ENCODE measurements around the gene SYT8.
"Not testable (repeated sequence)": the region's sequence is repeated elsewhere in the genome, so short reads cannot be mapped to it uniquely, and the experiment has no call there.

SYT8 gene

DNA sequence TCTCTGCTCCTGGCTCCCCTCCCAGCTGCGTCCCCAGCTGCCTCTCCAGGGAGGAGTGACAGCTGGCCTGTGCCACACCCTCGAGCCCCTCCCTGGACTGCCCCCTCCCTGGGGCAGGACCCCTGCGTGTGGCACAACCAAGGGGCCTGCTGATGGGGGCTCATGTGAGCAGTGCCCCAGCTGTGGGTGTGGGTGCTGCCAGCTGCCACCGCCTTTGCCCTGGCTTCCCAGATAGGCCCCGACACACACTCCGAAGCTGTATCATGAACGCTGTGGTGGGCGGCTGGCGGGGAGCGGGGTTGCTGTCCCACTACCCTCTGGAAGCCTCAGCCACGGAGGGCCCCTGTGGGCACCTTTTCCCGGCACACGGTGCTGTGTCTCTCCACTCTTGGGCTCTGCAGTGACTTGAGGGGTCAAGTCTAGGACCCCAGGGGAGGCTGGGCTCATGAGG lies 41.1 kb downstream of the SYT8 start:
- DNase-seq, result not testable (repeated sequence)

DNA sequence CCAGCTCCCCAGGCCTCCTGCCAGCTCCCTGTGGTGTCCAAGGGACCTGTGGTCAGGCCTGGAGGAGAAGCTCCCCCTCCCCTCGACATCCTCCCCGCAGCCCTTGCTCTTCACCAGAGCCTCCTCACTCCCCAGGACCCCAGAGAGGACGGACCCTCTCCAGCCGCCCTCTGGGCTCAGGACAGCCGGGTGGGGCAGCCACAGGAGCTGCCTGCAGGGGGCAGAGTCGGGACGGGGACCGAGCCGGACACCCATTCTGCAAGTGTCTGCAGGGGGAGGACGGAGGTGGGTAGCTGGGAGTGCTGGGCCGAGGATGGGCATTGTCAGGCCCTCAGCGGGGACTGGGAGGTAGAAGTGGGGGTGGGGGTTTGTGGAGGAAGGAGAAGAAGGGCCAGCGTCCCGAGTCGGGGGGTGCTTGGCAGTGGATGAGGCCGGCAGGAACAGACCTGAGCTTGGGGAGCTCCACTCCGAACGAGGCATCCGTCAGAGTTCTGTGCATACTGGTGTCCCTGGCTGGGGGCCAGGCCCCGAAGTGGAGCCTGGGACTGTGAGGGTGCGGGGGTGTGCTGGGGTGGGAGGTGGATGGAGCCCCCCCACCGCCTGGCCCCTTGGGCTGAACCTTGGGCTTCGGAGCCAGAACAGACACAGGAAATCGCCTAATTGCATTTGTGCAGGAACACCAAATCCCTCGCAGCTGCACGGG lies 41.7 kb downstream of the SYT8 start:
- no peak for DNase-seq

DNA sequence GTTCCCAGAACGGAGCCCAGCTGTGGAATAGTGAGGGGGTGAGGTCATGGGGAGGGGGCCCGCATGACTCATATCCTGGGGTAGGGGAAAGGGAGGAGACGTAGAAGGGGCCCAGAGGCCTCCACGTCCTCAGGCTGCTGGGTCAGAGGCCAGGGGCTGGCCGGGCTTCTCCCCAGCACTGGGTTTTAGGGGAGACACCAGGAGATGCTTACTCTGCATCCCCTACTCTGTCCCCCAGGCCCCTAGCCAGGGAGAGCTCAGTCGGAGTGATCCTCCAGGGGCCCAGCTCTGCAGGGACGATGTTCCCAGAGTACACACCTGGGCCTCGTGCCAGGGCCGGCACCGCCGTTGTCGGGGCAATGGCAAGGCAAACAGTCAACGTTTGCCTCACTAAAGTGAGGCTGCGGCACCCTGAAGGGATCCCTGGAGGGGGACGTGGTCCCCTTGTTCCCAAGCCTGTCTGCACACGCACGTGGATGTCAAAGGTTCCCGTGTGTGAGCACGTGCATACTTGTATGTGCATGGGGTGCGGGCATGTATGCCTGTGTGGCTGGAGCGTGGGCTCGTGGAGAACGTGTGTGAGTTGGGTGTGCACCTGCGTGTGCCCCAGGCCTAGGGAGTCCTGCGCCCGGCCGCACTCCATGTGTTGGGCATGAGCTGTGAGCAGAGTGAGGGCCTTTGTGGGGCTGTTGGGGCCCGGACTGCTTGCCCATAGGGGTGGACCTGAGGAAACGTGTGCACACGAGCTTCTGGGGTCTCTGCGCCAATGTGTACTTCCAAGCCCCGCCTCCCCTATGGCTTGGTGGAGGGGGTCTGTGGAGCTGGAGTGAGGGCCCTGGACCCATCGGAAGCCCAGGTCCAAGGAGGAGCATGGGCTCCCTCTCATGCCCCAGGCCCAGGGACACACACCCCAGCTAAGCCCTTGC lies 42.7 kb downstream of the SYT8 start:
- no peak for DNase-seq

DNA sequence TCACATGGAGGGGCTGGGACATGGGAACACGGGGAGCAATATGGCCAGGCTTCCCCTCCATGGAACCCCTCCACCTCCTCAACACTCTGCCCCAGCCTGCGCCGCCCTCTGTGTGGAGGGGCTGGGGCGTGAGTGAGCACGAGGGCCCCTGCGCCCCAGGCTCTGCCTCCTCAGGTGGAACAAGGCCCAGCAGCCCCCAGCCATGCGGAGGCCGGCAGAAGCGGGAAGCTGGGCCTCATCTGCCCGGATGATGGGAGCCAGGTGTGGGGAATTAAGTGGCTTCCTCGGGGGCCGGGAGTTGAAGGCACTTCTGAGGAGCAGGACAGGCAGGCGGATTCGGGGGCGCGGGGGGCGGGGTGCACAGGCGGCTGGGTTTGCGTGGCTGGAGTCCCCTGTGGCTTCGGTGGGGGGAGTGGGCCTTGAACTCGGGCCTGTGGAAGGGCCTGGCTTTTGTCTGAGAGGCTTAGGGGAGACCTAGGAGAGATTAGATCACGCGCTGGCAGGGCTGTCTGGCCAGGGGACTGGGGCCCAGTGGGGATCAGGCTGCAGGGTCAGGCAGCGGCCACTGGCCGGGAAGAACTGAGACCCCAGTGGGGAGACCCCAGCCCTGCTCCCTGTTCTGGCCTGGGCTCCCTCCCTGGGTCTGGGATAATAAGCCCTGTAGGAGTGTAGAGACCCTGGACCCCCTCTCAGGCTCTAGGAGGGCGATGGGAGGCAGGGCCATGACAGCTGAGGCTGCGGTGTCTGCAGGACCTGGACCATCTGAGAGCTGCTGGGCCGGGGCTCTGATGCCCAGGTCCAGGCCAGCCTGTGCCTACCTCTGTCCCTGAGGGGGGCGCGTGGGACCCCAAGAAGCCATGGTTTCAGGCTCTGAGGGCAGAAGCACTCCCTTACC lies 43.6 kb downstream of the SYT8 start:
- no peak for DNase-seq

DNA sequence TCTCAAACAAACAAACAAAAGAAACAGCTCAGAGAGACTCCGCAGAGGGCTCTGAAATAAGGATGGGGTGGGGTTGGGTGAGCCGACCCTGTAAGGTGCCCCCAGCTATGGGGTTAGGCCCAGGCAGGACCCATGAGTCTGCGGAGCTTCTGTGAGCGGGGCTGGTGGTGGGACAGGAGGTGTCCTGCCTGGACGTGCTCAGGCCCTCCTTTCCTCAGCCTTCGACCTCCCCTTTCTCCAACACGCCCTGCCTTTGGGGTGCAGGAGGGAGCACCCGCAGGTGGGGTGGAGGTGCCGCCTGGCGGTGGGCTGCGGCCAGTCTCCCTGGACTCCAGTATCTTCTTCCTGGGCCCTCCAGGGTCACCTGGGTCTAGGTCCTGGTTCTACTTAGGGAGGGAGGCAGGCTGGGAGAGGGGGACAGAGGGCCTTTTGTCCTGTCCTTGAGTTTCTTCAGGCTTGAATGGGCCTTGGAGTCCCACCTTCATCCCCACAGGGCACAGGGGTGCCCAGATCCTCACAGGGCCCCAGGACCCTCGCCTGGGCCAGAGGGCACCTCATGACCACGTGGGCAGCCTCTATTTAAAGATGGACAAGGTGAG lies 44.7 kb downstream of the SYT8 start:
- DNase-seq, result no peak

DNA sequence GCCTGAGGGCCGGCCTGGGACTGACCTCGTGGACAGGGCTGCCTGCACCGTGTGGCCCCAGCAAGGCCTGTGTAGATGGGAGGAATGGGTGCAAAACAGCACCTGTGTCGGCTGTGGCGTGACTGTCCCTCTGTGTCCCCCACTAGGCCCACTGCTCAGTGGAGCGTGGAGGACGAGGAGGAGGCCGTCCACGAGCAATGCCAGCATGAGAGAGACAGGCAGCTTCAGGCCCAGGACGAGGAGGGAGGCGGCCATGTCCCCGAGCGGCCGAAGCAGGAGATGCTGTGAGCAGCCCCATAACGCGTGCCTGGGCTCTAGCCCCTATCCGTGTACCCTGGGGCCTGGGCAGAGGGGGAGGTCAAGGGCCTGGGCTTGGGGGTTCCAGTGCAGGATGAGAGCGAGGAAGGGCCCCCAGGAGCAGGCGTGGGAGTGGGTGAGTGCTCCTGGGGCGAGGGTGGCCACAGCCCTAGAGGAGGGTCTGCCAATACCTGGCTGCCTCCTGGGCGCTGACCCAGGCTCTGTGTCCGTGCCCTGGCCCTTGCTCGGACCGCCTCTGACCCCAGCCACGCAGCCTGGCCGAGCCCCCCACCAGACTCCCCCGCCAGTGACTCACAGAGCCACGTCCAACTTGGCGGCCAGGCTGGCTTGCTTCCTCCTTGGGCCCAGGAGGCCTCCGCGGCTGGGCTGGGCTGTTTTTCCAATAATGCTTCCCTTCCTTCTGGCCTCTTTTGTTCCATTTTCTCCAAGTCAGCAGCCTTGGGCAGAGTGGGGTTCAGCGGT lies 45.3 kb downstream of the SYT8 start:
- no peak for DNase-seq

DNA sequence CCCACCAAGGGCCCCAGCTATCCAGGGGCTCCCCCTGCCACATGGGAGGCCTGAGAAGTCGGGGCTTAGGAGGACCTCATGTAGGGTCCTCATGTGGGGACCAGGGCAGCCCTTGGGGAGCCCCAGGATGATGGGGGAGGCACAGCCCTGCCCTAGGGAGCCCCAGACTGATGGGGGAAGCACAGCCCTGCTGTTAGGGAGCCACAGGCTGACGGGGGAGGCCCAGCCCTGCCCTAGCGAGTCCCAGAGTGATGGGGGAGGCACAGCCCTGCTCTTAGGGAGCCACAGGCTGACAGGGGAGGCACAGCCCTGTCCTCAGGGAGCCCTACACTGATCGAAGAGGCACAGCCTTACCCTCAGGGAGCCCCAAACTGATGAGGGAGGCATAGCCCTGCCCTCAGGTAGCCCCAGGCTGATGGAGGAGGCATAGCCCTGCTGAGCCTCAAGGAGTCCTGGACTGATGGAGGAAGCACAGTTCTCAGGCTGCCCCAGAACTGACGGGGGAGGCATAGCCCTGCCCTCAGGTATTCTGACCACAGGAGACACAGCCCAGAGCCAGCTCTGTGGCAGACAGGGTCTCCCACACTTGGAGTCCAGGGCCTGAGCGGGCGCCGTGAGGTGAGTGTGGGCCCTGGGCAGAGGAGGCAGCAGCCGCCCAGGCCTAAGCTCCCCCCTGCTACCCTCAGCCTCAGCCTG lies 46.1 kb downstream of the SYT8 start:
- no peak for DNase-seq

DNA sequence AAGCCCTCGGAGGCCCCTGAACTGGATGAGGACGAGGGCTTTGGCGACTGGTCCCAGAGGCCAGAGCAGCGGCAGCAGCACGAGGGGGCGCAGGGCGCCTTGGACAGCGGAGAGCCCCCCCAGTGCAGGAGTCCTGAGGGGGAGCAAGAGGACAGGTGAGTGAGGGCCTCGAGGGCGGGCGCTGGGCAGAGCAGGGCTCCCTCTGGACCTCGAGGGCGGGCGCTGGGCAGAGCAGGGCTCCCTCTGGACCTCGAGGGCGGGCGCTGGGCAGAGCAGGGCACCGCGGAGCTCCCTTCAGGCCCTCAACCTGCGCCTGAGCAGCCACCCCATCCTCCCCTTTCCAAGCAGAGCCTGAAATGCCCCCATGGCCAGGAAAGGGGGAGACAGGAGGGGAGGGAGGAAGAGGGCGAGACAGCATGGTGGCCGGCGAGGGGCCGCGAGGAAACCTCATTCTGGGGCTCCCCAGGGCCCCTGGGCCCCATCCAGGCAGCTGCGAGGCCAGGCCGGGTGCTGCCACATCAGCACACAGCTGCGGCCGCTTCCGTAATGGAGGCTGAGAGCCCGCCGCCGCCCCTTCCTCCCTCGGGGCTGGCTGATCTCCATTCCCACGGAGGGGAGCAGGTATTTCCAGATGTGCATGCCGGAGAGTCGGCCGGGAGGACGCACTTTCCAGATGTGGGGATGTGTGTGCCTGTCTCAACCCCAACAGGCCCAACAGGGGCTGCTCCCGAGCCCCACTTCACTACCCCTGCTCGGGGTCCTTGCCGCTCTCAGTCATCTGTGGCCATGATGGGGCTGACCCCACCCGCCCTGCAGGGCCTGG lies 46.9 kb downstream of the SYT8 start:
- no peak for DNase-seq

DNA sequence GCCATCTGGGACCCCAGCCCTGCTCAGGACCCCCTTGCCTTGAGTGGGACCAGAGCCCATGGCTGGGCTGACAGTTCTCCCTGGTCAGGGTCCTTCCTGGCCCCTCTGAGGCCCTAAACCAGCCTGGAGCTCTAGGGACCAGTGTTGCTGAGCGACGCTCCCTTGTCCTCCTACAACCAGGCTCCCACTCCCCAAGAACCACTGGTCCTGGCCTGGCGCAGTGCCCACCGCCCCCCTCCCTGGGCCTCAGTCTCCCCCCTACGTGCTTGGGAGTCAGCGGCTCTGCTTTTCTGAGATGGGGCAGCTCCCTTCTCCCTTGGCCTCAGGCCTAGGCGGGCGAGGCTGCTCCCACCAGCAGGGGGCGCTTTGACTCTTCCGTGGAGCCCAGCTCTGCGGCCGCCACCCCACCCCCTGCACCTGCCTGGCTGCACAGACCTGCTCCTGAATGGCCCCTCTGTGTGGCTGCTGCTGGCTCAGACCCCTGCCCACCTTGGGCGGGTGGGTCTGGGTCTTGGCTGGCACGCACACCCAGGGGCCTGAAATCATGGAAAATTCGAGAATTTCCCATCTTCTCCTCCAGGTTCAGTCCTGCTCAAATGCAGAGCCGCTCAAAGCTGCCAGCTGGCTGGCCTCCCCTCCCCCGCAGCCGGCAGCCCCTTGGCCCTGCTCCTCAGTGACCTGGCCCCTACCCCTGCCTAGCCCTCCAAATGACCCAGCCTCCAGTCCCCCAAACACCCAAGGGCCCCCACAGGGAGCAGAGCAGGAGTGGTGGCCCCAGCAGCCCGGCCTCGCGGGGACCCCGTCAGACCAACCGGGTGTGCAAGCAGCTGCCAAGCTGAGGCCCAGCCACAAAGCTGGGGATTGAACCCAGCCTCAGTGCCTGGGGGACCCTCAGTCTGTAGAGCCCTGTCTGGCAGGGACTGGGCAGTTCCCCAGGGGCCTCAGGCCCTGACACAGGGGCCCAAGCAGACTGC lies 47.8 kb downstream of the SYT8 start:
- DNase-seq, result peak; percentile 65

DNA sequence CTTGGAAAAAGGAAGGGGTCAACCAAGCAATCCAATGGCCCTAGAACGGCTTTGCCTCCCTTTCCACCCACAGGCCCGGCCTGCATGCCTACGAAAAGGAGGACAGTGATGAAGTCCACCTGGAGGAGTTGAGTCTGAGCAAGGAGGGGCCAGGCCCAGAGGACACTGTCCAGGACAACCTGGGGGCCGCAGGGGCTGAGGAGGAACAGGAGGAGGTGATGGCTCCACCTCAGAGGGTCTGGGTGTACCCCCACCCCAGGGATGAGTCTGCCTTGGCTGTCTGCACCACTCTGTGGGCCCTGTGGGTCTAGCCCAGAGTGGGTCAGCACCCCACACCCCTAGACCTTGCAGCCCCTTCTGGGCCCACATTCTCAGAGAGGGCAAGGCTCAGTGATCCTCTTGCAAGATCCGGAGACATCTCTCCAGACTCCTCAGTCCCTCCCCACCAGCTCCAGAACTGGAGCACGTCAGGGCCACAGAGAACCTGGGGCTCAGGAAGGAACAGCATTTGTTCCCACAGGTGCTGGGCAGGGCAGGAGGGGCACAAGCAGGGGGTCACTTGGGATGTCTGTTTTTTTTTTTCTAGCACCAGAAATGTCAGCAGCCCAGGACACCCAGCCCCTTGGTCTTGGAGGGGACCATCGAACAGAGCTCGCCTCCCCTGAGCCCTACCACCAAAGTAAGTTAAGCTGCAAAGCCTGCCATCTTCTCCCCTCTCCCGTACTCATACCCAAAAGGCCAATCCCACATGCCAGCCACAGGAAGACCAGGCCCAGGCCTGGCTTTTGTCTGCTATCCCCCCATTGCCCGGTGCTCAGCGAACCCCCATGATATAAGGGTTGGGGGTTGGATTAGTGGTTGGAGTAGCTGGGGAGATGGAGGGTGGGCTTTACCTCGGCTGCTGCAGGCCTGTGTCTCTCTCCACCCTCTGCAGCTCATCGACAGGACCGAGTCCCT lies 48.8 kb downstream of the SYT8 start:
- DNase-seq, result no peak

DNA sequence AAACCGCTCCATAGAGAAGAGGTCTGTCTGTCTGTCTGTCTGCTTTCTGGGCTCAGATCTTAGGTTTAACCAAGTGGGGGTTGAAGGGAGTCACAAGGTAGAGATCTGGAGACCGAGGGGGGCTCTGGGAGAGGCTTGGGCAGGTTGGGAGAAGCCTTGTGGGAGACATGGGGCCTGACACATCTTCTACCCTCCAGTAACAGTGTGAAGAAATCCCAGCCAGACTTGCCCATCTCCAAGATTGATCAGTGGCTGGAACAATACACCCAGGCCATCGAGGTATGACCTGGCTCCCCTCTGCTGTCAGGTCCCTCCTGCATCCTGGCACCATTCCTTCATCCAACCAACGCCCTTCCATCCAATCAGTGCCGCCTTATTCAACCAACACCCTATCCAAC lies 49.5 kb downstream of the SYT8 start:
- DNase-seq, result no peak

DNA sequence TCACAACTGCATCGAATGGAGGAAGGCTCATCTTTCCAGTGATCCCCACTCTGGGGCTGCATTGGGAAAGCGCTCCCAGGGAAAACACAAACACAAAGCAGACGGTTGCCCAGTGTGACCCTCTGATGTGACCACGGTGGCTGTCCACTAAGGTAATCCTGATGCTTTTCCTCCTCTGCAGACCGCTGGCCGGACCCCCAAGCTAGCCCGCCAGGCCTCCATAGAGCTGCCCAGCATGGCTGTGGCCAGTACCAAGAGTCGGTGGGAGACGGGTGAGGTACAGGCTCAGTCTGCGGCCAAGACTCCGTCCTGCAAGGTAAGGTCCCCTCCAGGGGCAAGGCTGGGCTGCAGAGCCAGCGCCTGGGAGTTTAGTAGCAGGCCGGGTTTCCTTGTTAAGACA lies 51.8 kb downstream of the SYT8 start:
- DNase-seq, result not testable (repeated sequence)
